Right atrium auricular region (tissue), 2 donors: Measurements from ENCODE around the gene GNAZ. TPM values are rescaled to one million over a fixed set of nuclear protein-coding genes. Genes with fewer than 3 reads are reported as not detected.

Experiments
- DNase-seq: peaks from one replicate; pipeline ENCODE4 v3.0.0-alpha.2; 2019; ENCODE audit warnings: low spot score
- H3K27ac ChIP-seq, 2 donors: fragments of 200-600 bp; sonication (generic); 1 replicate in 1 of 2; 2 replicates in 1 of 2; pipeline ENCODE4 v1.5.1; 2016 to 2019
- H3K27me3 ChIP-seq, 2 donors: fragments of 200-600 bp; sonication (generic); one replicate each; pipeline versions ENCODE4 v1.5.1 to v1.6.0; 2017 to 2019
- H3K36me3 ChIP-seq: fragments of 200-600 bp; sonication (generic); one replicate; pipeline ENCODE4 v1.5.1; 2016
- H3K4me1 ChIP-seq, 2 donors: fragments of 200-600 bp; sonication (generic); one replicate each; pipeline versions ENCODE4 v1.5.1 to v1.6.0; 2017 to 2019
- H3K4me3 ChIP-seq, 2 donors: fragments of 200-600 bp; sonication (generic); 1 replicate in 1 of 2; 2 replicates in 1 of 2; pipeline ENCODE4 v1.5.1; 2017 to 2019; ENCODE audit warnings: mild to moderate bottlenecking in 1 of 2, moderate library complexity in 1 of 2
- H3K9me3 ChIP-seq, 2 donors: fragments of 200-600 bp; sonication (generic); one replicate each; pipeline ENCODE4 v1.5.1; 2019
- total RNA-seq, 2 donors: library from RNA; depleted of rRNA; stranded (reverse); fragments of >200 nt; gene quantifications; one replicate each; pipeline ENCODE4 v1.1.0, GENCODE V29; 2016
- TF ChIP-seq, protein P1 (sequence below), 2 donors: fragments of 200-600 bp; sonication (generic); IDR thresholded peaks; one replicate each; pipeline ENCODE4 v1.5.1; 2019; ENCODE audit warnings: antibody characterized with exemption in 2 of 2

Gene GNAZ
- total RNA-seq, 2 donors from 2014 or later, result 1.9 to 3.2 TPM

GRCh38 chr22:23166042-23166831 lies 95.9 kb downstream of the GNAZ start:
- DNase-seq, result no peak
- TF ChIP-seq, protein P1, sequence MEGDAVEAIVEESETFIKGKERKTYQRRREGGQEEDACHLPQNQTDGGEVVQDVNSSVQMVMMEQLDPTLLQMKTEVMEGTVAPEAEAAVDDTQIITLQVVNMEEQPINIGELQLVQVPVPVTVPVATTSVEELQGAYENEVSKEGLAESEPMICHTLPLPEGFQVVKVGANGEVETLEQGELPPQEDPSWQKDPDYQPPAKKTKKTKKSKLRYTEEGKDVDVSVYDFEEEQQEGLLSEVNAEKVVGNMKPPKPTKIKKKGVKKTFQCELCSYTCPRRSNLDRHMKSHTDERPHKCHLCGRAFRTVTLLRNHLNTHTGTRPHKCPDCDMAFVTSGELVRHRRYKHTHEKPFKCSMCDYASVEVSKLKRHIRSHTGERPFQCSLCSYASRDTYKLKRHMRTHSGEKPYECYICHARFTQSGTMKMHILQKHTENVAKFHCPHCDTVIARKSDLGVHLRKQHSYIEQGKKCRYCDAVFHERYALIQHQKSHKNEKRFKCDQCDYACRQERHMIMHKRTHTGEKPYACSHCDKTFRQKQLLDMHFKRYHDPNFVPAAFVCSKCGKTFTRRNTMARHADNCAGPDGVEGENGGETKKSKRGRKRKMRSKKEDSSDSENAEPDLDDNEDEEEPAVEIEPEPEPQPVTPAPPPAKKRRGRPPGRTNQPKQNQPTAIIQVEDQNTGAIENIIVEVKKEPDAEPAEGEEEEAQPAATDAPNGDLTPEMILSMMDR (IDR thresholded peaks at IDR 0.05), result no peak
- no peaks in the 10 kb centered on the region for H3K36me3 ChIP-seq
- H3K4me3 ChIP-seq, result no peak overlapping the region
- H3K27me3 ChIP-seq, result no peaks in the 10 kb centered on the region
- H3K4me1 ChIP-seq, result no peaks in the 10 kb centered on the region
- H3K27ac ChIP-seq, result no peak overlapping the region
- no peaks in the 10 kb centered on the region for H3K9me3 ChIP-seq

DNA sequence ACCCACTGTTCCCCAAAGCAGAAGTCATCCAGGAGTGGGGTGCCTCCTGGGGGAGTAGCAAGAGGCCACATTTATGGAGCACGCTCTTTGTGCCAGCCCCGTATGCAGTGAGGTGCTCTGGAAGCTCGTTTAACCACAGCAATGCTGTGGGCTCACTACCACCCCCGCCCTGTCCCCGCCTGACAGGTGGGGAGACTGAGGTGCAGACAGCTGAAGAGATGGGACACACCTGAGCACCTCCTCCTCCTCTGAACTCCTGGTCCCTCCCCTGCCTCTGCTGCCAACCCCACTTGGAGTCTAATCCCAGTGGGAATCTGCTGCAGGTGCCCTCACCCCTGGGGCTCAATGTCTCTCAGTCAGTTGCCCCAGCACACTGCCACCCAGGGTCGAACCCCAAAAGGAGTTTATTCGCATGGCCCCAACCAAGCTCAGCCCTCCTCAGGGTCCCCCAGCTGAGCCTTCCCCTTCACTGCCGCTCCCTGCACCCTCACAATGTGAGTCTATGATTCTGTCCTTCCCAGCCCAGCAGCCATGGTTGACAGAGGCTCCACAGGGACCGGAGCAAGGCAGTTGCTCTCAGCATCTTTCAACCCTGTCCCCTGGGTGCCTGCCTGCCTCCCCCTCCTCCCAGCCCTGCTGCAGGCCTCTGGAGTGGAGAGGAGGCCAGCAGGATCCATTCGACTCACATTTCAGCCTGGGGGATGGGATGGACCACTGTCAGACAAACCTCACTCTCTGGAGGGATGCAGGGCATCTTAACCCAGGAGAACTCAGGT lies 96.7 kb downstream of the GNAZ start:
- Histone ChIP-seq H3K27ac (no peak overlapping the region), H3K36me3 (no peaks in the 10 kb centered on the region), H3K4me3 (no peak overlapping the region), H3K27me3 (no peaks in the 10 kb centered on the region), H3K9me3 (no peaks in the 10 kb centered on the region), H3K4me1 (no peaks in the 10 kb centered on the region)
- TF ChIP-seq, protein P1 (IDR thresholded peaks at IDR 0.05), result no peak
- DNase-seq, result no peak

DNA sequence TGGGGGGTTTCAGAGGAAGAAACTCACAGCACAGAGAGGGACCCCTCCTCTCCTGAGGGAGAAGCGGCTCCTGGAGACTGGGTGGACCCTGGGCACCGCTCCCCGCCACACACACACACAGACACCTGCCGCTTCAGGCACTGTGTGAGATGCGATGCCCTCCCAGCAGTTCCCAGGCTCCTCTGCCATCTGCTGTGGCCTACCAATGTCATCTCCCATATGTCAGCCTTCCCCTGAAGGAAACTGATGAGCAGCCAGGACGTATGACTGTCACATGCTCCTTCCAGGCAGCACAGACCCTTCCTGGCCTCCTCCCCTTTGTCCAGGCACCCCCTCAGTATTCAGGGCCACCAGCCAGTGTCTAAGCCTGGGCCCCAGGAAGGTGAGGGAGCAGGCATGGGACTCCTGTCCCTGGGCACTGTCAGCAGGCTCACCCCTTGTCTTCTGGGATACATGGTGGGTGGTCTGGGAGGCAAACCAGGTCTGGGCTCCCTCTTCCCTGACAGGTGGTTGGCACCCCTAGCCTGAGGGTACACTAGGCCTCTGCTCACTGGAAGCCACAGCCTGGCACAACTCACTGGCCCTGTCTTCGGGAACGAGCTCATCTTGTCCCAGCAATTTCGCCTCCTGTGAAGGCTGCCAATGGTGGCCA lies 98.2 kb downstream of the GNAZ start:
- H3K9me3 ChIP-seq, result no peaks in the 10 kb centered on the region
- H3K27me3 ChIP-seq, result no peaks in the 10 kb centered on the region
- H3K4me3 ChIP-seq, result no peak overlapping the region
- H3K4me1 ChIP-seq, result no peaks in the 10 kb centered on the region
- no peak for DNase-seq
- H3K36me3 ChIP-seq, result no peaks in the 10 kb centered on the region
- no peak overlapping the region for H3K27ac ChIP-seq
- TF ChIP-seq, protein P1 (IDR thresholded peaks at IDR 0.05), result no peak

DNA sequence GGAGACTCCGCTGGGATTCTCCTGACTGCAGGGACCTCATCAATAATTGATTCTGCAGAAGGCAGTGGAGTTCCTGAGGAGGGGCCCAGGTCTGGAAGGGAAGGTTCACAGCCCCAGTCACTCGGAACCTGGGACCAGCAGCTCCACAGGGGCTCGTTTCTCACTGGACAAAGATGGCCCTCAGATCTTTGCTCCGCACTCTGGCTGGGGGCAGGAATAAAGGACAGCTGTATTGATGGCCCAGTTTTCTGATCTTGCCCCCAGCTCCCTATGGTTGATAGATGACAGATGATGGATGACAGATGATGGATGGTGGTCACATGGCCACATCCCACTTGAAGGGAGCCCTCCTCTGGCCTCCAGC lies 98.7 kb downstream of the GNAZ start:
- no peak for DNase-seq
- TF ChIP-seq, protein P1 (IDR thresholded peaks at IDR 0.05), result no peak
- no peaks in the 10 kb centered on the region for H3K4me1 ChIP-seq
- no peaks in the 10 kb centered on the region for H3K27me3 ChIP-seq
- no peaks in the 10 kb centered on the region for H3K36me3 ChIP-seq
- no peak overlapping the region for H3K27ac ChIP-seq
- H3K9me3 ChIP-seq, result no peaks in the 10 kb centered on the region
- no peak overlapping the region for H3K4me3 ChIP-seq

Other genes starting within 250 kb of the GNAZ start
- 1 to 10 TPM in 1 of 2 donors, under 1 TPM in 1; 0.59 to 1.4 TPM for gene IGLL5, start 182.7 kb upstream of the GNAZ start, total RNA-seq
- not detected for gene RSPH14, start 71.5 kb downstream of the GNAZ start, total RNA-seq
- gene RAB36, start 75.0 kb downstream of the GNAZ start, total RNA-seq, result 1 to 10 TPM in 1 of 2 donors, under 1 TPM in 1; 0.59 to 2.0 TPM
- gene BCR, start 110.0 kb downstream of the GNAZ start, total RNA-seq, result 10 to 100 TPM; 27.0 to 41.3 TPM